HG03460 (cell line): ENCODE results near the gene NARF.
"Not testable (repeated sequence)": the region's sequence is repeated elsewhere in the genome, so short reads cannot be mapped to it uniquely, and the experiment has no call there.

Experiments
- ATAC-seq: cut with Tn5 transposase; IDR thresholded peaks from one replicate; pipeline ENCODE4 v1.9.1; 2021; ENCODE audit not compliant: unreplicated experiment

The NARF gene

GRCh38 chr17:82445542-82445941 lies 13.0 kb upstream of the NARF start:
- no peak for ATAC-seq

- no peak for ATAC-seq
Measured at GRCh38 chr17:82446124-82446523, 12.4 kb upstream of the NARF start.

- no peak for ATAC-seq
Measured at GRCh38 chr17:82446649-82447048, 11.9 kb upstream of the NARF start.

- no peak for ATAC-seq
Measured at GRCh38 chr17:82447876-82448275, 10.7 kb upstream of the NARF start.

- peak; percentile 57 for ATAC-seq
Measured at GRCh38 chr17:82449131-82449882, 9.2 kb upstream of the NARF start.

- ATAC-seq = no peak
Measured at GRCh38 chr17:82449883-82450356, 8.6 kb upstream of the NARF start.

GRCh38 chr17:82450357-82451106 lies 8.0 kb upstream of the NARF start, which contains the start of gene CYBC1:
CYBC1 (minus strand) TSS chr17:82450752; CDS start chr17:82449254, 1,498 bp downstream.
- peak; percentile 45 for ATAC-seq

- ATAC-seq = no peak
Measured at GRCh38 chr17:82452162-82452561, 6.4 kb upstream of the NARF start.

- not testable (repeated sequence) for ATAC-seq
Measured at GRCh38 chr17:82453151-82453550, 5.4 kb upstream of the NARF start.

- not testable (repeated sequence) for ATAC-seq
Measured at GRCh38 chr17:82453706-82454105, 4.8 kb upstream of the NARF start.

- ATAC-seq = no peak
Measured at GRCh38 chr17:82457073-82457928, 1.2 kb upstream of the NARF start.

GRCh38 chr17:82457929-82458178 lies 687 bp upstream of the NARF start:
- no peak for ATAC-seq

- peak; percentile 4 for ATAC-seq
Measured at GRCh38 chr17:82458885-82459424, 414 bp downstream of the NARF start.

GRCh38 chr17:82459936-82460335 lies 1.4 kb downstream of the NARF start:
- ATAC-seq = not testable (repeated sequence)

GRCh38 chr17:82461827-82462524 lies 3.4 kb downstream of the NARF start:
- no peak for ATAC-seq

GRCh38 chr17:82463391-82463790 lies 4.8 kb downstream of the NARF start:
- ATAC-seq = no peak

GRCh38 chr17:82463925-82464566 lies 5.5 kb downstream of the NARF start:
- ATAC-seq = no peak

GRCh38 chr17:82464567-82464929 lies 6.0 kb downstream of the NARF start:
- no peak for ATAC-seq

- no peak for ATAC-seq
Measured at GRCh38 chr17:82465023-82465603, 6.6 kb downstream of the NARF start.

- no peak for ATAC-seq
Measured at GRCh38 chr17:82468692-82469091, 10.2 kb downstream of the NARF start.
